HEK293 (cell line): ENCODE data around the gene PKD2L1.

Experiments
- CTCF ChIA-PET: fragments of 350-600 bp; formaldehyde crosslinking; extraction: SDS; loops from one replicate; lab custom pipeline; 2021; ENCODE audit warnings: antibody characterized with exemption; lab: Yijun Ruan, JAX
- POLR2A ChIA-PET: fragments of 300-600 bp; formaldehyde crosslinking; extraction: SDS; loops from one replicate; lab custom pipeline; 2020; ENCODE audit warnings: antibody characterized with exemption, inconsistent platforms; lab: Yijun Ruan, JAX
- H3K27ac ChIP-seq: fragments of 200-500 bp; sonication (Bioruptor generic); 2 replicates; pipeline ENCODE4 v1.5.1; 2014; ENCODE audit warnings: low read depth, low read length, control low read depth, inconsistent platforms; ENCODE audit errors: extremely low read depth
- H3K36me3 ChIP-seq, 2 experiments: fragments of 200-500 bp in 1 of 2; sonication (Bioruptor generic) in 1 of 2; 1 replicate in 1 of 2; 2 replicates in 1 of 2; pipeline ENCODE4 v1.5.1; 2014 to 2017; ENCODE audit warnings: inconsistent platforms in 2 of 2, low read length in 2 of 2; ENCODE audit not compliant: control insufficient read depth in 2 of 2, insufficient read depth in 1 of 2
- H3K4me1 ChIP-seq: fragments of 200-500 bp; sonication (Bioruptor generic); 2 replicates; pipeline ENCODE4 v1.5.1; 2014; ENCODE audit warnings: mild to moderate bottlenecking, low read length, inconsistent platforms; ENCODE audit not compliant: control insufficient read depth, insufficient read depth
- H3K4me3 ChIP-seq: 2 replicates; pipeline ENCODE4 v1.5.1; 2011; ENCODE audit warnings: low read depth, mild to moderate bottlenecking, control low read depth, low read length, moderate library complexity
- H3K9me3 ChIP-seq: fragments of 200-500 bp; sonication (Bioruptor generic); 2 replicates; pipeline ENCODE4 v1.5.1; 2014; ENCODE audit warnings: low read depth, low read length, inconsistent platforms; ENCODE audit not compliant: control insufficient read depth, insufficient read depth
- KLF9 ChIP-seq: fragments of 450-650 bp; formaldehyde crosslinking; IDR thresholded peaks from 2 replicates; pipeline ENCODE4 v1.5.1; 2016; ENCODE audit warnings: missing biosample characterization, missing genetic modification characterization, low read depth
- PRDM10 ChIP-seq: fragments of 450-650 bp; formaldehyde crosslinking; IDR thresholded peaks from 2 replicates; pipeline ENCODE4 v1.5.1; 2016; ENCODE audit warnings: missing biosample characterization, missing genetic modification characterization
- PRDM4 ChIP-seq: fragments of 450-650 bp; formaldehyde crosslinking; IDR thresholded peaks from 2 replicates; pipeline ENCODE4 v1.5.1; 2017; ENCODE audit warnings: missing biosample characterization, missing genetic modification characterization
- RBAK ChIP-seq: fragments of 450-650 bp; formaldehyde crosslinking; IDR thresholded peaks from 2 replicates; pipeline ENCODE4 v1.5.1; 2016; ENCODE audit warnings: missing biosample characterization, missing genetic modification characterization
- ZBTB17 ChIP-seq: fragments of 450-650 bp; formaldehyde crosslinking; IDR thresholded peaks from 2 replicates; pipeline ENCODE4 v1.5.1; 2016; ENCODE audit warnings: missing biosample characterization, missing genetic modification characterization
- ZFP37 ChIP-seq: fragments of 450-650 bp; formaldehyde crosslinking; IDR thresholded peaks from 2 replicates; pipeline ENCODE4 v1.5.1; 2016; ENCODE audit warnings: missing biosample characterization, missing genetic modification characterization
- ZNF23 ChIP-seq: fragments of 450-650 bp; formaldehyde crosslinking; IDR thresholded peaks from 2 replicates; pipeline ENCODE4 v1.5.1; 2016; ENCODE audit warnings: missing biosample characterization, missing genetic modification characterization, borderline replicate concordance
- ZNF335 ChIP-seq: fragments of 450-650 bp; formaldehyde crosslinking; conservative IDR thresholded peaks from 2 replicates; pipeline ENCODE4 v1.5.1; 2016; ENCODE audit warnings: missing biosample characterization, missing genetic modification characterization
- ZNF548 ChIP-seq: fragments of 450-650 bp; formaldehyde crosslinking; IDR thresholded peaks from 2 replicates; pipeline ENCODE4 v1.5.1; 2016; ENCODE audit warnings: missing biosample characterization, missing genetic modification characterization
- ZNF558 ChIP-seq: fragments of 450-650 bp; formaldehyde crosslinking; IDR thresholded peaks from 2 replicates; pipeline ENCODE4 v1.5.1; 2016; ENCODE audit warnings: missing biosample characterization, missing genetic modification characterization
- ZNF580 ChIP-seq: fragments of 450-650 bp; formaldehyde crosslinking; IDR thresholded peaks from 2 replicates; pipeline ENCODE4 v1.5.1; 2016; ENCODE audit warnings: missing biosample characterization, missing genetic modification characterization
- ZNF654 ChIP-seq: fragments of 450-650 bp; formaldehyde crosslinking; IDR thresholded peaks from 2 replicates; pipeline ENCODE4 v1.5.1; 2016; ENCODE audit warnings: low read depth, missing biosample characterization, missing genetic modification characterization
- ZSCAN4 ChIP-seq: fragments of 450-650 bp; formaldehyde crosslinking; IDR thresholded peaks from 2 replicates; pipeline ENCODE4 v1.5.1; 2017; ENCODE audit warnings: missing biosample characterization, missing genetic modification characterization
- TF ChIP-seq, protein P1 (sequence below): fragments of 450-650 bp; formaldehyde crosslinking; IDR thresholded peaks from 2 replicates; pipeline ENCODE4 v1.5.1; 2016; ENCODE audit warnings: missing biosample characterization, missing genetic modification characterization
- TF ChIP-seq, protein P2 (sequence below): fragments of 450-650 bp; formaldehyde crosslinking; IDR thresholded peaks from 2 replicates; pipeline ENCODE4 v1.5.1; 2016; ENCODE audit warnings: missing biosample characterization, missing genetic modification characterization

PKD2L1 gene

GRCh38 chr10:100339236-100339635, 9.2 kb upstream of the PKD2L1 start:
- POLR2A ChIA-PET: no interaction called here
- no peaks in the 10 kb centered on the region for H3K4me1 ChIP-seq
- TF ChIP-seq PRDM4 (tag by site-specific recombination) (no peak), RBAK (no peak), ZNF558 (tag by site-specific recombination) (no peak), ZNF580 (tag by site-specific recombination) (no peak), ZFP37 (tag by site-specific recombination) (no peak)
- TF ChIP-seq, protein P1, sequence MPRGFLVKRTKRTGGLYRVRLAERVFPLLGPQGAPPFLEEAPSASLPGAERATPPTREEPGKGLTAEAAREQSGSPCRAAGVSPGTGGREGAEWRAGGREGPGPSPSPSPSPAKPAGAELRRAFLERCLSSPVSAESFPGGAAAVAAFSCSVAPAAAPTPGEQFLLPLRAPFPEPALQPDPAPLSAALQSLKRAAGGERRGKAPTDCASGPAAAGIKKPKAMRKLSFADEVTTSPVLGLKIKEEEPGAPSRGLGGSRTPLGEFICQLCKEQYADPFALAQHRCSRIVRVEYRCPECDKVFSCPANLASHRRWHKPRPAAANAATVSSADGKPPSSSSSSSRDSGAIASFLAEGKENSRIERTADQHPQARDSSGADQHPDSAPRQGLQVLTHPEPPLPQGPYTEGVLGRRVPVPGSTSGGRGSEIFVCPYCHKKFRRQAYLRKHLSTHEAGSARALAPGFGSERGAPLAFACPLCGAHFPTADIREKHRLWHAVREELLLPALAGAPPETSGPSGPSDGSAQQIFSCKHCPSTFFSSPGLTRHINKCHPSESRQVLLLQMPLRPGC: no peak
- H3K4me3 ChIP-seq: no peak overlapping the region
- CTCF ChIA-PET: interaction anchor here (0.6 to 20.2 kb wide), 26 partner anchors 9 to 547 kb away, joined by 3 to 342 read pairs (median 4); partner anchors contain the start of gene PKD2L1
- H3K9me3 ChIP-seq: no peaks in the 10 kb centered on the region
- no peaks in the 10 kb centered on the region for H3K36me3 ChIP-seq
- no peak overlapping the region for H3K27ac ChIP-seq

DNA sequence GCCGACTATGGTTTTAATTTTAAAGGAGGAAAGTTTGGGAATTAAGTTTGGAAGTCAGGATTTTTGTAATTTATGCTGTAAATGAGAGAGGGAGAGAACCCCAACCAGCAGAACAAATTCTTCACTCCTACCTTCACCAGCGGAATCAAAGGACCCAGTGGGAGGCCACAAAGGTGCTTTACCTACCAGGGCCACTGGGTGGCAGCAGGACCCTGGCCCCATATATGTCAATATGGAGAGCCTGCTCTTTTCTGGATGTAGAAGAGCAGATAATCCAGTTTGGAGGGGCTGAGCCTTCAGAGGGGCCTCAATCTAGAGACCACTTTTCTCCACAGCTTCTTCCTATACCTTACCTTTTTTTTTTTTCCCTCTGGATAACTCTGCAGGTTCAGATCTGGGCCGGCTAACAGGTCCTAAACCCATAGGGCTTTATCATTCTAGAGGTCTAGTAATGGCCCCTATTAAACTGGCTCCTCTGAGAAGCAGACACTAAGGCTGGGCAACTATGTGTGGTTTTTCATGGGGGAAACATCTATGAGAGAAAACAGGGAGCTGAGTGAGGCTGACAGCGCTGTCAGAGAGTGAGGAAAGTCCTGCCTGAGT, 8.5 kb upstream of the PKD2L1 start:
- no peak for TF ChIP-seq ZNF23 (tag by site-specific recombination)
- peak; percentile 35; the same call in 1 of the 2 replicates for TF ChIP-seq ZNF335 (tag by site-specific recombination)
- no peak for TF ChIP-seq ZSCAN4 (tag by site-specific recombination)
- TF ChIP-seq, protein P2, sequence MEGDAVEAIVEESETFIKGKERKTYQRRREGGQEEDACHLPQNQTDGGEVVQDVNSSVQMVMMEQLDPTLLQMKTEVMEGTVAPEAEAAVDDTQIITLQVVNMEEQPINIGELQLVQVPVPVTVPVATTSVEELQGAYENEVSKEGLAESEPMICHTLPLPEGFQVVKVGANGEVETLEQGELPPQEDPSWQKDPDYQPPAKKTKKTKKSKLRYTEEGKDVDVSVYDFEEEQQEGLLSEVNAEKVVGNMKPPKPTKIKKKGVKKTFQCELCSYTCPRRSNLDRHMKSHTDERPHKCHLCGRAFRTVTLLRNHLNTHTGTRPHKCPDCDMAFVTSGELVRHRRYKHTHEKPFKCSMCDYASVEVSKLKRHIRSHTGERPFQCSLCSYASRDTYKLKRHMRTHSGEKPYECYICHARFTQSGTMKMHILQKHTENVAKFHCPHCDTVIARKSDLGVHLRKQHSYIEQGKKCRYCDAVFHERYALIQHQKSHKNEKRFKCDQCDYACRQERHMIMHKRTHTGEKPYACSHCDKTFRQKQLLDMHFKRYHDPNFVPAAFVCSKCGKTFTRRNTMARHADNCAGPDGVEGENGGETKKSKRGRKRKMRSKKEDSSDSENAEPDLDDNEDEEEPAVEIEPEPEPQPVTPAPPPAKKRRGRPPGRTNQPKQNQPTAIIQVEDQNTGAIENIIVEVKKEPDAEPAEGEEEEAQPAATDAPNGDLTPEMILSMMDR (tag by site-specific recombination): peak; percentile 74
- 0 out of 2 replicates have a peak, but pooled peaks have one; percentile 14 for TF ChIP-seq ZBTB17 (tag by site-specific recombination)
- peak; percentile 78 for TF ChIP-seq ZNF654 (tag by site-specific recombination)
- no peak for TF ChIP-seq KLF9 (tag by site-specific recombination)
- TF ChIP-seq PRDM10: 0 out of 2 replicates have a peak, but pooled peaks have one; percentile 11
- TF ChIP-seq ZNF548 (tag by site-specific recombination): no peak
- no peaks in the 10 kb centered on the region for H3K9me3 ChIP-seq
- H3K36me3 ChIP-seq: no peaks in the 10 kb centered on the region
- no peak overlapping the region for H3K4me3 ChIP-seq
- no peak overlapping the region for H3K27ac ChIP-seq
- CTCF ChIA-PET: interaction anchor here (0.6 to 20.2 kb wide), 29 partner anchors 8 to 346 kb away, joined by 3 to 342 read pairs (median 4); partner anchors contain the start of gene PKD2L1
- POLR2A ChIA-PET: no interaction called here
- no peaks in the 10 kb centered on the region for H3K4me1 ChIP-seq
